Large intestine (tissue), 3 donors: ENCODE results near the gene JOSD2. TPM values are rescaled to one million over a fixed set of nuclear protein-coding genes. Genes with fewer than 3 reads are reported as not detected.

ENCODE experiments used
- DNase-seq, 2 donors: peaks; one replicate each; pipeline versions ENCODE4 v3.0.0 to v3.0.0-alpha.2; 2013
- H3K27ac ChIP-seq: one replicate; pipeline ENCODE4 v1.5.1; 2013; ENCODE audit warnings: low read length
- H3K27me3 ChIP-seq: 2 replicates; pipeline ENCODE4 v1.6.1; 2013; ENCODE audit warnings: low read length; ENCODE audit not compliant: control insufficient read depth, insufficient read depth
- H3K36me3 ChIP-seq: 2 replicates; pipeline ENCODE4 v1.6.1; 2013; ENCODE audit warnings: low read length; ENCODE audit not compliant: control insufficient read depth, insufficient read depth
- H3K4me1 ChIP-seq: one replicate; pipeline ENCODE4 v1.6.1; 2013; ENCODE audit warnings: low read length; ENCODE audit not compliant: control insufficient read depth, insufficient read depth
- H3K4me3 ChIP-seq: one replicate; pipeline ENCODE4 v1.5.1; 2013; ENCODE audit warnings: low read length
- H3K9me3 ChIP-seq: one replicate; pipeline ENCODE4 v1.6.1; 2013; ENCODE audit warnings: mild to moderate bottlenecking, low read depth, low read length, moderate library complexity; ENCODE audit not compliant: control insufficient read depth
- WGBS: methylation state at CpG from one replicate; pipeline ENCODE4 v1.1.5; 2013; ENCODE audit warnings: low lambda C conversion rate; ENCODE audit not compliant: insufficient coverage; 5-methylcytosine and 5-hydroxymethylcytosine counted together
- polyA plus RNA-seq: library from polyadenylated mRNA; unstranded; fragments of 120-200 nt; gene quantifications from one replicate; pipeline ENCODE4 v1.2.1, GENCODE V29; 2013

Gene JOSD2
- polyA plus RNA-seq, 1 donor, result 20.1 TPM

DNA sequence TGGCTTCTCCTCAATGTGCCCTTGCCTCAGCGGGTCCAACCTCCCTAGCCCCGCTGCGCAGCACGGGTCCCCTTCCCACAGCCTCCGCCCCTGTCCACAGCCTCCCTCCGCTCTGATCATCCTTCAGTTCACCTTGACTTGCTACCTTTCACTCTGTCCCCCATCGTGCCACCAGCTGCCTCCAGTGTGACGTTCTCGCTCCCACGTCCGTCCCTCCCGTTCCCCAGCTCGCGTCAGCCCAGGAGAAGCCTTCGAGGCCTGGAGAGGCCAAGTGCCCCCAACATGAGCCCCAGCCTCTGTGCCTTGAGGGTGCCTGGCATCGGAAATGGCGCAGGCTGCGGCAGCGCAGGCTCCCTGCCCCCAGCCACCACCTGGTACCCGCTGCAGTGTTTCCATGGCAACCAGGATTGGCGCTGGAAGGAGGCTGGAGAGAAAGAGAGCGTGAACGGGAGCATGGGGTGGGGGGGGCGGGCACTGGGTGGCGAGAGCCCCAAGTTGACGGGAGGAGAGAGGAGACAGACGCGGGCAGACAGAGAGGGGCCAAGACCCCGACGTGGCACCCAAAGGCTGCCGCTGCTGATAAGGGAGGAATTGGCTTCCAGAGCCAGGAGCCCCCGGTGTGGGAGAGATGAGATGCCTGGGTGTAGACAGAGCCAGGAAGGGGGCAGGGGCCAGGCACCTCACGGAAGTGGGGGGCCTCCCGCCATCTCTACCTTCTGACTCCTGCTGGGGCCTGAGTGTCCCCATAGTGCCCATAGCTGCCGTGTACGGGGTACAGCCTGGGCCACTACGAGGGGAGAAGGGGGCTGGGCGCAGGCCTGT, 3.6 kb upstream of the JOSD2 start:
- Histone ChIP-seq H3K4me1 (peaks cover 14% of the 10 kb centered on the region), H3K27me3 (peaks cover 9% of the 10 kb centered on the region), H3K9me3 (peaks cover 15% of the 10 kb centered on the region), H3K36me3 (no peaks in the 10 kb centered on the region), H3K27ac (no peak overlapping the region), H3K4me3 (no peak overlapping the region)
- DNase-seq, result no peak
- no CpG with 5 or more reads among the region's 38 CpGs for WGBS

GRCh38 chr19:50513746-50514345, 2.9 kb upstream of the JOSD2 start, which contains the start of gene ASPDH:
Gene ASPDH, minus strand, starts transcription at chr19:50513913. Its CDS starts 90 bp downstream, at chr19:50513823.
- 20% methylated on average over 1 of the region's 22 CpGs for WGBS
- peaks cover 10% of the 10 kb centered on the region for H3K9me3 ChIP-seq
- no peak within 1 kb of the TSS for H3K27ac ChIP-seq
- peaks cover 14% of the 10 kb centered on the region for H3K4me1 ChIP-seq
- H3K4me3 ChIP-seq, result peak within 1 kb of the TSS; percentile 10
- DNase-seq, result no peak
- H3K36me3 ChIP-seq, result no peaks in the 10 kb centered on the region
- peaks cover 9% of the 10 kb centered on the region for H3K27me3 ChIP-seq

DNA sequence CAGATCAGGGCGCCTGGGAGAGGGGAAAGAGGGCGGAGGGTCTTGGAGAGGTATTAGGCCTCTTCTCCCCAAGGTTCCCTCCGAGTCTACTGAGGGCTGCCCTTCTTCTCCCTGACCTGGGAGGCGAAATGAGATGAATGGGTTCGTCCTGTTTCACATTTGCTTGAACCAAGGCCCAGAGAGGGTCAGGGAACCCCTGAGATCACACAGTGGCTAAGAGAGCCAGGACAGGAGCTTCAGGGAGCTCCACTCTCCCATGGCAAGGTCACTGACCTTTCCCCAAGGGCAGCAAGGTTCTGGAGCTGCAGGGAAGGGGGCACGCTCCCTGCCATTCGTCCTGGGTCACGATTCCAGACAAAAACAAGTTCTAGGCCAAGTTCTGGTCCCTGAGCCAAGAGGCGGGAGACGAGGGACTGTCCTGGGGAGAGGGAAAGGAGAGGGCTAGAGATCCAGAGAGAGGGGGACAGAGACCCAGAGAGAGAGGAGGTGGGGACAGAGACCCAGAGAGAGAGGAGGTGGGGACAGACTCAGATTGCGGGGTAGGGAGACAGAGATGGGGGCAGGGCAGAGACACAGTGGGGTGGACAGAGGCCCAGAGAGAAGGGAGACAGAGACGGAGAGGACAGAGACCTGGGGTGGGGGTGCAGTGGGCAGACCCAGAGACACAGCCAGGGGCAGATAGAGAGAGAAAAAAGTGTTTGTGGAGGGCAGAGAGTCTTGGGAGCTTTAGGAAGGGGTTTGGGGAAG, 2.2 kb upstream of the JOSD2 start:
- Histone ChIP-seq H3K27me3 (peaks cover 9% of the 10 kb centered on the region), H3K4me1 (peaks cover 14% of the 10 kb centered on the region), H3K27ac (no peak overlapping the region), H3K36me3 (no peaks in the 10 kb centered on the region), H3K9me3 (peaks cover 3% of the 10 kb centered on the region), H3K4me3 (peak overlapping the region; percentile 10)
- WGBS, result no CpG with 5 or more reads among the region's 12 CpGs
- no peak for DNase-seq

DNA sequence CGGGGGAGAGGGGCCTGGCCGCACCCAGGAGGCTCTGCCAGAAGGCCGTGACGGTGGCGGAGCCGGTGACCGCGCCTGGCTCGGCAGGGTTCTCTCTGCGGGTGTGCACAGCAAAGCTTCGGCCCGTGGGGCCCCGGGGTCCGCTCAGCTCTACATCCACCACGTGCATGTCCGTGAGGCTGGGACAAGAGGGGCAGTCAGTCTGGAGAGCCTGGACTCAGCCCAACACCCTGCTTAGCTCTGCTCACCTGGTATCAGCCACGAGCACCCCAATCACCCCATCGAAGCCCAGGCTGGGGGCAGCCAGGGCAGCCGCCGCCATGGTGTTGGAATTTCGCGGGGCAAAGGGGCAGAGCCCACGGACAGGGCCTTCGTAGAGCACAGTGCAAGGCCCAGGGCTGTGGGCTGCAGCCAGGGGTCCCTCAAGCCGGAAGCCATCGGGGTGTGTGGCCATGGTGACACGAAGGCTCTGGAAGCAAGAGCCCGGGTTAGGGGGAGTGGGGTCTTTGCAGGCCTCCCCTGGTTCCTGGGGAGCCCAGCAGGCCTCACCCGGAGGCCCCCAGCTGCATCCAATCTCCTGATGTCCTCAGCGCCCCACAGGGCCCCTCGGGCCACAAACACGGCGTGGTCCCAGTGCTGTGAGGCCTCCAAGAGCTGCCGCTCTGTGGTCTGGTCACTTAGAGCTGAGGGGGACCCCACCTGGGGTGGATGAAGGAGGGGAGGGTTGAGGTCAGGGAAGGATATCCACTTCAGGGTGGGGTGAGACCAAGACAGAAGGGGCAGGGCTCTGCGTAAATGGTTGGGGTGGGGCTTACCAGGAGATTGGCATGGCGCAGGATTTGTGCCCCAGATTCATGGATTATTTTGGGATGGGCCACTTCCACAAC, 1.4 kb upstream of the JOSD2 start:
- H3K4me3 ChIP-seq, result peak overlapping the region; percentile 73

GRCh38 chr19:50510700-50511068, 307 bp downstream of the JOSD2 start:
- Histone ChIP-seq H3K4me3 (peak overlapping the region; percentile 73), H3K27me3 (peaks cover 2% of the 10 kb centered on the region), H3K9me3 (peaks cover 3% of the 10 kb centered on the region), H3K27ac (peak overlapping the region; percentile 36), H3K36me3 (no peaks in the 10 kb centered on the region), H3K4me1 (peaks cover 14% of the 10 kb centered on the region)
- no peak for DNase-seq
- WGBS, result 0% methylated on average over 1 of the region's 10 CpGs

More for the DNA sequence above, 1.4 kb upstream of the JOSD2 start:
- no peak for DNase-seq
- WGBS, result no CpG with 5 or more reads among the region's 36 CpGs
- Histone ChIP-seq H3K9me3 (peaks cover 3% of the 10 kb centered on the region), H3K27ac (no peak overlapping the region), H3K36me3 (no peaks in the 10 kb centered on the region), H3K27me3 (peaks cover 9% of the 10 kb centered on the region), H3K4me1 (peaks cover 14% of the 10 kb centered on the region)

DNA sequence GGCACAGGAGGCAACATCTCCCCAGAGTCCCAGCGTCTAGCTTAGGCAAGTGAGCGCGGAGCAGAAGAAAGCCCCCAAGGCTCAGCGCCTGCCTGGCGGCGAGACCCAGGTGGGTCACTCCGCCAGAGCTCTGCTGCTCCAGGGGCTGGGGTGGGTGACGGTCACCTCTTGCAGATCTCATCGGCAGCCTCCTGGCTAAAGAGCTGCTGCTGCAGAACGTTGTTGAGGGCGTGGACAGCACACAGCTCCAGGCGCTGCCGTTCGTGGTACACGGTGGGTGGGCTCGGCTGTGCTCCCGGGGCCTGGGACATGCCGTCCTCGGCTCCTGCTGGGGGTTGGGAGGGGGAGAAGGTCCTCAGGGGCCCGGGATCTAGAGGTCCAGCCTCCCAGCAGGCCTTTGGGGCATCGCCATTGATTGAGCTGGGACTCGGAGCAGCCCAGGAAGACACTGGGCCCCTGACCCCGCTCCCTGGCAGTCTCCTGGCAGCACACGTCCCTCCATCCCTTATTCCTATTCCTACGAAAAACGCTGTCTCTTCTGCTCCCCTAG, 795 bp downstream of the JOSD2 start:
- Histone ChIP-seq H3K27ac (peak overlapping the region; percentile 36), H3K4me3 (peak overlapping the region; percentile 73), H3K9me3 (peaks cover 3% of the 10 kb centered on the region), H3K27me3 (peaks cover 2% of the 10 kb centered on the region), H3K4me1 (peaks cover 14% of the 10 kb centered on the region), H3K36me3 (no peaks in the 10 kb centered on the region)
- no peak for DNase-seq
- WGBS, result no CpG with 5 or more reads among the region's 26 CpGs

GRCh38 chr19:50509366-50509765, 1.6 kb downstream of the JOSD2 start:
- H3K27me3 ChIP-seq, result no peaks in the 10 kb centered on the region
- peaks cover 14% of the 10 kb centered on the region for H3K4me1 ChIP-seq
- WGBS, result no CpG with 5 or more reads among the region's 11 CpGs
- no peak overlapping the region for H3K4me3 ChIP-seq
- no peak for DNase-seq
- H3K9me3 ChIP-seq, result peaks cover 3% of the 10 kb centered on the region
- no peak overlapping the region for H3K27ac ChIP-seq
- H3K36me3 ChIP-seq, result no peaks in the 10 kb centered on the region

DNA sequence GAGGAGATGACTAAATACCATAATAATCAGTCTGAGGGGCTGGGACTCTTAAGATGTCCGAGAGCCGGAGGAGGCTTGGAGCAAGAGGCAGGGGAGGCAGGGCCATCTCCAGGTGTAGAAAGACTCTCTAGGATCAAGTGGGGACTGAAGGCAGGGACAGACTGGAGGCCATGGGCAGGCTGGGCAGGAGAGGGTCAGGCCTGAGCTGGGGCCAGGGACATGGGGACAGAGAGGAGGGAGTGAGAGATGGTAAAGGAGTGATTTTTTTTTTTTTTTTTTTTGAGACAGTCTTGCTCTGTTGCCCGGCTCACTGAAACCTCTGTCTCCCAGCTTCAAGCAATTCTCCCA, 2.2 kb downstream of the JOSD2 start:
- H3K27me3 ChIP-seq, result no peaks in the 10 kb centered on the region
- no CpG with 5 or more reads among the region's 3 CpGs for WGBS
- peaks cover 11% of the 10 kb centered on the region for H3K4me1 ChIP-seq
- H3K27ac ChIP-seq, result no peak overlapping the region
- peaks cover 3% of the 10 kb centered on the region for H3K9me3 ChIP-seq
- no peaks in the 10 kb centered on the region for H3K36me3 ChIP-seq
- no peak overlapping the region for H3K4me3 ChIP-seq
- no peak for DNase-seq

DNA sequence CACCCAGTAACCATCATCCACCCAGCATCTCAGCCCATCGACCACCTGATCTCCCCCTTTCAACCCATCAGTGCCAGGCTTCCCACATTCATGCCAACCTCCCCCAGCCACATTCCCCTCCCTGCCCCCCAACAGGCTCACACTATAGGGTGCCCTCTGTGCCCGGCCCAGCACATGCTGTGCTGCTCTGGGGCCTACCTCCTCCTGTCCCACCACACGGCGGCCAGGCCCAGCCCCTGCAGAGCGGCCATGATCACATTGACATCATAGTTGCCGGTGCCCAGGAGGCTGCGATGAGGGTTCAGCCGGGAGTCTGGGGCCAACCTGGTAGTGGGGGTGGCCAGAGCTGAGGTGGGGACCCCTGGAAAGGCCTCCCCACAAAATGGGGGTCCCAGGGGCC, 3.6 kb downstream of the JOSD2 start:
- no CpG with 5 or more reads among the region's 8 CpGs for WGBS

More for the DNA sequence above, 3.6 kb downstream of the JOSD2 start:
- Histone ChIP-seq H3K27me3 (no peaks in the 10 kb centered on the region), H3K4me3 (no peak overlapping the region), H3K4me1 (peaks cover 9% of the 10 kb centered on the region), H3K27ac (no peak overlapping the region), H3K36me3 (no peaks in the 10 kb centered on the region), H3K9me3 (peaks cover 3% of the 10 kb centered on the region)
- DNase-seq, result no peak
